GM20431 (cell line): ENCODE results near the gene CDC42EP3.

Experiments
- in situ Hi-C: fragments of 300-500 bp; cut with MseI, MboI; formaldehyde crosslinking; loops from one replicate; pipeline ENCODE4 v1.15.0; 2020; ENCODE audit warnings: low sequenced_read_pairs; ENCODE audit not compliant: unreplicated experiment

CDC42EP3 gene

GRCh38 chr2:37671009-37671815, at the start of gene CDC42EP3:
Gene CDC42EP3 (minus strand): TSS chr2:37671642. CDS start chr2:37646587, 25,055 bp downstream.
- in situ Hi-C loops = no loop called here

DNA sequence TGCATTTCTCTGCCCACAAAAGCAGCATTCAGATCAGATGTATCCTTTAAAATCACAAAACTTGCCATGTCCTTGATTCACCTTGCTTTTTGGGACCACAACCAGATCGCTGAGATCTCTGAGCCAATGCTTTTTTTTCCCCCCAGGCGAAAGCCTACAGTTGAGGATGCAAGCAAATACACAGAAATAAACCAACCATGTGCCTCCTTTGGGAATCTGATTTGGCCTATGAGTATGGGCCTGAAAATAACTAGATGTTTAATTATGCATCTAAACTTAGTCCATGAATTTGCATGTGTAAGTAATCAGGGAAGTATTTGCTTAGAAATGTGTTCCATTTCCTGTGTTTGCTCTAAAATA, 49.7 kb upstream of the CDC42EP3 start:
- in situ Hi-C loops = no loop called here

DNA sequence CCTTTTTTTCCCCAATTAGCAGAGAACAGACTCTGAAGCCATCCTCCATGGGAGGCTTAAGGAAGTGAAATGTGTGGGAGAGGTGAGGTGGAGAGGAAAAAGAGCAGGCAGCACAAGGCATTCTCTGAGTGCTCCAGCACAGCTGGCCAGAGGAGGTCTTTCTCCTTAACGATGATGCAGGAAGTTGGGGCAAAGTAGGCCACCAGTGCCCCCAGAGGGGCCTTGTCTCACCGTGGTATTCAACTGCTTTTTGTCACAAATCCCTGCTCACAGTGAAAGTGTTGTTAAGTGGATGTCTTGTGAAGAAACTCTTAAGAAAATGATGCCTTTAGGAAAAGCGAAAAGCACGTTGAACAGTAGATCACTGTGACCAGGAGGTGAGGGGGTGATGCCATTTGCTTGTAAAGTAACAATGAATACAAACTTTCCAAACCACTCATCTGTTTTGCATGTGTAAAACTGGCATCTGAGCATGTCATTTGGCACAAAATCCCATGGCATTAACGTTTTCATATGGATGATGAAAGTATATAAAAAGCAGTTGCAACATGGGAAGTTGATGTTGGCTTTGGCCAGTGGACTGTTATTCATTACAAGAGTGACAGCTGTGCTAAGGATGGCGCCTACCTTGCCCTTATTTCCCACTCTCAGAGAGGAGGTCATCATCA, 49.2 kb upstream of the CDC42EP3 start:
- in situ Hi-C loops = no loop called here

- in situ Hi-C loops = no loop called here
Observed at GRCh38 chr2:37718515-37719161, 47.2 kb upstream of the CDC42EP3 start.

- in situ Hi-C loops = no loop called here
Observed at GRCh38 chr2:37713258-37713700, 41.8 kb upstream of the CDC42EP3 start.

DNA sequence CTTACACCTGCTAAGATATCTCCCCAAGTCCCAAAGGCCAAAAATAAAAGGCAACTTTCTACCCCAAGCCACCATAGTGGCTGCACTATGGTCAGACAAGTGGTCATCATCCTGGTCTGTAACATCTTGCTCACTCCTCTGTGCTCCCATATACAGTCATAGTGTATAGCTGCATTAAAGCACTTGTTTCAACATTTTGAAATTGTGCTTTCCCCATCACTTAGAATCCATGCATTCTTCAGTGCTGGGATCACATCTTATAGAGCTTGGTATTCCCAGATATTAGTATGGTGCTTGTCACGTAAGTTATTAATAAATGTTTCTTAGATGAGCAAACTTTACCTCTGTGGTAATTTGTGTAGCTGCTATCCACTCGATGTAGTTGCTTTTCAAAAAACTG, 40.4 kb upstream of the CDC42EP3 start:
- in situ Hi-C loops = no loop called here

DNA sequence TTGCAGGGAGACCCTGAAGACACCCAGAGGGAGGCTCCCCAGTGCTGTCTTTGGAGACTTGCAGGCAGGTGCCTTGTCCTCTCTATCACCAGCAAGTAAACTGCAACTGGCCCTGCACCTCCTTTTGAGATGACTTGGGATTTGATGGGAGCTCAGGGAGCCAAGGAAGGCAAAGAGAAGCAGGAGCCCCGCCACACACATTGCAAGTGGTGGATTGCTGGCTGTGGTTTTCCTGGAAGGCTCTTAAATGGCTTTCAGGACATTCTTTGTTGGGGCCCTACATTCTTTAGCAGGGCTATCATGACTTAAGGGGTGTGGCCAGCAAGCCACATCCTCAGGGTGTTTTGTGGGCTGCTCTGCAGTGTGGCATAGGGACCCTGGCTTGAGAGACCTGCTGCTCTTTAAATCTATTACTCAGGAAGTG, 39.9 kb upstream of the CDC42EP3 start:
- in situ Hi-C loops = no loop called here

DNA sequence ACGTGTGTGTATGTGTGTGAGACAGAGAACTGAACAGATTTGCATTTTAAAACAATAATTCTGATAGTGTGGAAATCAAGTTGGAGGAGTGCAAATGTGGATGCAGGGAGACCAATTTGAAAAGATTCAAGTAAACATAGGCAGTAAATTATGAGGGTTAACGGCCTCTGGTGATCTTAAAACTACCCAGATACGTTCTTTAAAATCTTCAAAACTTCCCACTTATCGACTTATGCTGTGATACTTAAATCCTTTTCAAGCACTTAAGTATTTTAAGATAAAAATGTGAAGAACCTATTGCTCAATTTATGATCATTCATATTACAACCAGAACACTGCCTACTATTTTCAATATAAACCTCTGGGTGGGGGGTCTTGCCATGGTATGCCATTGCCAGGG, 37.7 kb upstream of the CDC42EP3 start:
- in situ Hi-C loops = no loop called here

DNA sequence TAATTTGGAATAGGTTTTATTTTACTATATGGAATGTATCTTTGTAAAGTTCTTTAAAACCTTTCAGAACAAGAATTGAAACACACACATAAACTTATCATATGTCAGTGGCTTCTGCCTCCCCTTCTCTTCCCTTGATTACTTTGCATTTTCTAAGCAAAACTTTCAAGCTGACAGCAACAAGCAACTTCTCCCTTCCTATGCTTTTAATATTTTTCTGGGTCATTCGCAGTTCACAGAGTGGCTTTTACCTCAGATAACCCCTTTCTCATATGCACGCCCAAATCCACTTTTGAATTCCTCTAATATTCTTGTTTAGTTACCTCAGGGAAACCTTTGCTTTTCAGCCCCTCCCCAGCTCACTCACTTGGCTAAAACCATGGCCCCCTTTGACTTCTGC, 36.7 kb upstream of the CDC42EP3 start:
- in situ Hi-C loops = no loop called here

- in situ Hi-C loops = no loop called here
Observed at GRCh38 chr2:37707393-37707792, 36.0 kb upstream of the CDC42EP3 start.

DNA sequence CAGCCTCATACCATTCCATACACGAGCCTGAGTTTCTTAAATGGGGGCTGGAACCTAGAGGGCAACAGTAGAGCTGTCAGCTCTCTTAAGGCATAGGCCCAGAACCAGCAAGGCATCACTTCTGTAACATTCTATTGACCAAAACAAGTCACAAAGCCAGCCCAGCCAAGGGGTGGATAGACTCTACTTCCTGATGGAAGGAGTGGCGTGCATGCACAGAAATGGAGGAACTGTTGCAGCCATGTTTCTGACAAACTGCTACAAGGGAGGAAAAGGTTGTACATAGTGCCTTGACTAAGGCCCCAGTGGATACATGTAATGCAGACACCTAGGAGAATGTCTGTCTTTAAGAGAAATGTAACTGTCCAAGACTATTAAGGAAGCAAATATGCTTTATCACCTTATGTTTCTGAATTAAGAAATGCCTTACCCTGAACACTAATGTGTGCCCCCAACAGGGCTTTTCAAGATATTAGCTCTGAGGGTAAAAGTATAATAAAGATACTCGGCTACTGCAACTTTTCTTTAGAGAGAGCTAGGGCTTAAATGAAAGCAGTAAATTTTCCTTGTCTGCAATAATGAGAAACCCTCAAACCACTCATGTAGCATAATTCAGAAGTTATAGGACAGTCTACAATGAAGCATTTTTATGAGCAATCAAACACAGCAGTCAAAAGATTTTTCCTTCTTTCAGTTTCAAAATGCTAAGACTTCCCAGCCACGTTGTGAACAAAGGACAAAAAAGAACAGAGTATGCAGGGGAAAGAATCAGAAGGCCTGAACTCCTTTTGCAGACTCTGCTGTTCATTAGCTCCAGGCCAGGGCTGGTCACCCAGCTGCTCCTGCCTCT, 35.1 kb upstream of the CDC42EP3 start:
- in situ Hi-C loops = no loop called here

- in situ Hi-C loops = no loop called here
Observed at GRCh38 chr2:37705191-37705590, 33.7 kb upstream of the CDC42EP3 start.

DNA sequence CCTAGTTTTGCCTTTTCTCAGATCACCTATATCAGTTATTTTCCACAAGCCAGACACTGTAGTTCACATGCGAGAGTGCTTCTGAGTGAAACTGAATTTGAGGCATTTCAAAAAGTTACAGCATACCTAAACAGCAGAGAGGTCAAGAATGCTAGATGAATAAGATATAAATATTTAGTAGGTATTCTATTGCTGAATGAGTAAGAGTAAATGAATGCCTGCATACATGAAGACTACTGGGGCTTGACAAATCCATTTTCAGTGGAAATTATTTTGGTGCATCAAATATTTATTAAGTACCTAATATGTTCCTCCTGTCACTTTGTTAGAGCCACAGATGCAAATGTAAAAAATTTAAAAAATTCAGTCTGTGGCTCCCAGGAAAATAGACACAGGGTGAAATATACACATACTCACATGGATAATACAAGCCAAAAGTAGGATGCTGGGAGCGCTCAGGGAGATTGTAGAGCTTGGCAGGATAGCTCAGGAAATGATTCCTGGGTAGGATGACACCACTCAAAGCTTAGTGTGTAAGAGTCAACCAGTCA, 27.6 kb upstream of the CDC42EP3 start:
- in situ Hi-C loops = no loop called here

- in situ Hi-C loops = no loop called here
Observed at GRCh38 chr2:37695336-37695735, 23.9 kb upstream of the CDC42EP3 start.

DNA sequence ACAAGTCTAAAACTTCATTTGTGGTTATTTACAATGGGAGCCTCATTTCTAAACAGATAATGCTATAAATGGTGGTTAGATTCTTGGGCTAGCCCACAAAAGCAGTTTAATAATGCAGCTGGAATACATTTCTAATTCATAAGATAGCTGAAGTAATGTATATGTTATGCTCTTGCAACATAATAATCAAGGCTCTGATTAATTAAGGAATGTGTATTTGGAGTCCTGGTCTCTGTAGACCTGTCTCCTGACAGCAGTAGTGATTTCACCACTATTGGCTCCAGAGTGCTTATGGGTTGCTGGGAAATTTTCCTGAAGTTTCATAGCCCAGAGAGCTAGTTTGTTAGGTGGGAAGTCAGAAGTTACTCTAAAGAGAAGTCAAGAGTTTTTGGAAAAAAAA, 21.3 kb upstream of the CDC42EP3 start:
- in situ Hi-C loops = no loop called here

- in situ Hi-C loops = no loop called here
Observed at GRCh38 chr2:37689751-37690150, 18.3 kb upstream of the CDC42EP3 start.

DNA sequence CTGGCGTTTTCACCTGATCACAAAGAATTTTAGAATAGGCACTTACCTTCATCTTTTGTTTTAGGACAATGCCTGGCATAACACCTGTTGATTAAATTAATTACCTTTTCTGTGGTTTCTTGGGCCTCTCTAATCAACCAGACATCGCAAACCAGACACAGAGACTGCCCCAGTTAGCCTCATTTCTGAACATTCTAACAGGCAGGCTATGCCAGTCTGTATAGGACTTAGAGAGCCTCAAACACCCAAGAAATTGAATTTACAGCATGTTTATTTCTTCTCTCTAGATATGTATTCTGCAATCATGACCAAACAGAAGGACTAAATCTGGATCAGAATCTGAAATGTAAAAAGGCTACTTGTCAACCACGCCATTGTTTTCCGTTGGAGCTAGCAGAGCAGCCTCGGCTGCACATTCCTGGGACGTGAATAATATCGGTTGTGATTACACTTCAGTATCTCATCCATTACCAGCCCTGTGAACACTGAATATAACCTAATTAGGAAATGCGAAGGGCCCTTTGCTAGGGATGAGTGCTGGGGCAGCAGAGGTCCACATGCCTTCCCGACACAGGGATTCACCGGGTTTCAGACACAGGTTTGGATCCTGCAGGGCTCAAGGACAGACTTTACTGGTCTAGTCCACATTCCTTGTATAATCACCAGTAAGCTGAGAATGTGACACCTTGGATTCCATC, 17.5 kb upstream of the CDC42EP3 start:
- in situ Hi-C loops = no loop called here

DNA sequence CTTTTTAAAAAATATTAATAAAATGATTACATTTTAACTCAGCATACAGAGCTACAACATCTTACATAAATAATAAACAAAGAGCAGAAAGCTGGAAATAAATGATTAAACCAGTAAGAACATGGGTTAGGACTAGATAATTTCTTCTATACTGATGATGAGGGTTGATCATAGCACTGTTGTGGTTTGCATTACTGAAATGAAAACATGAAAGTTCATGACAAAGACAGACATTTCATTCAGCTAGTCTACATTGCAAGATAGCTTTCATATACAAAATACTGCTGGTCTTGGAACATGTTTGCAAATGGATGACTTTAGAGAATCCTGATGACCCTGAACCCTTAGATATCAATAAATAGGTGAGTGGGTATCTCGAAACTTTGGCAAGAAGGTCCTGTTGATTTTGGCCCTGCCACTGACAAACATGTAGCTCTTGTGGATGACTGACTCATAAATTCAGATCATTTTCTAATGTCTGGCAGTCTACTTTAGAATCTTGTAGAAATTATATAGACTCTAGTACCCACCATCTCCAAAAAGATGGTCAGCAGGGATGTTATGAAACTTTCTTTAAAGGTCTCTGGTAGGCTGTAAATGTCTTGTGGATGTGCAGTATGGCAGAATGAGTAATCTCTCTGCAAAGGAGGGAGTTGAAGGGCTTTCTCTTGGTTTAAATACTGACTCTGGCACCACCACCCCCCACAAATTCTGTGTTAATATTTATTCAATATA, 15.5 kb upstream of the CDC42EP3 start:
- in situ Hi-C loops = no loop called here

- in situ Hi-C loops = no loop called here
Observed at GRCh38 chr2:37684809-37685208, 13.4 kb upstream of the CDC42EP3 start.
